Measurements from ENCODE around the gene AOPEP. TPM values are rescaled to one million over a fixed set of nuclear protein-coding genes. Genes with fewer than 3 reads are reported as not detected.

Gene AOPEP
- polyA plus RNA-seq, 1 of the 3 experiments (the other 2 are of a cell fraction) = 54.6 TPM

DNA sequence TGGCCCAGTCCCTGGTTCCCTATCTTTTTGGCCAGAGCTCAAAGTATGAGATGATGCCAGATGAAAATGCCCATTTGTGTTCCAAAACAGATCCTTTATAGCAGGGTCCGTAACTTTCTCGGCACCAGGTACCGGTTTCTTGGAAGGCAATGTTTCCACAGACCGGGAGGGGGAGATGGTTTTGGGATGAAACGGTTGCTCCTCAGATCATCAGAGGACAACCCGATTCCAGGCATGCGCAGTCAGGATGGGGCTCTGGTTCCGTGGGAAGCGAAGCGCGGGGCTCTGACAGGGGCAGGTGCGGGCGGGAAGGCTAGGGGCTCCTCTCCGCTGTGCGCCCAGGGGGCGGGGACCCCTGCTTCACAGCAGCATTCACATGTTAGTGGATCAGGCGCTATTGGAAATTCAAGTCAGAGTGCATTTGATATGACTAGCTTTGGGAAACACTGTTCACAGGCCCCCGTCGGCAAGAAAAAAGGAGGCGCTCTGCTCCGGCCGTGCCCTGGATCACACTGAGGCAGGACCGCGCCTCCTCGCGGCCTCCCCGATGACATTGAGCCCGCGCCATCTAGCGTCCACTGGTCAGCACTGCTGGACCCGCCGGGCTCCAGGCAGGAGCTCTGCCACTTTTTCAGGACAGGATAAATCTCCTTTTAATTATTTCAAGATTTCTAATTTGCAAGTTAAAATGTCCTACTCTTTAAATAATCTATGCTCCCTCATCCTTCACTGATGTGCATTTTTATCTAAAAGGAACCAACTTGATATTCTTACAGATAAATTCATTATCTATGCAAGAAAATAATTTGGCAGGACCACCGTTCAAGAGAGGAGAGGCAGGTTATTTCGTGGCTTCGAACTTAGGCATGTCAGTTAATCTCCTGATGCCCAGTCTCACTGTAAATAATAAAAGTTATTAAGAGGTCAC is 401.0 kb downstream of the AOPEP start:
- POLR2A ChIA-PET = interaction anchor here (0.6 to 1.4 kb wide), 5 partner anchors 24 to 446 kb away, joined by 3 to 4 read pairs (median 3); no protein-coding TSS in a partner anchor
- H4K20me1 ChIP-seq (ENCODE audit: insufficient read depth) = no peaks in the 10 kb centered on the region
- TF ChIP-seq ELF1 (IDR thresholded peaks at IDR 0.05) (no peak), SIN3A (IDR thresholded peaks at IDR 0.05; ENCODE audit: borderline replicate concordance, low read depth, low read length) (0 out of 2 replicates have a peak, but pooled peaks have one; percentile 59), RXRA (IDR thresholded peaks at IDR 0.05; ENCODE audit: borderline replicate concordance, low read depth) (no peak), RCOR1 (IDR thresholded peaks at IDR 0.05; ENCODE audit: low read length) (peak; percentile 53; the same call in 1 of the 2 replicates), RAD21 (IDR thresholded peaks at IDR 0.05; ENCODE audit: low read length) (peak; percentile 88), MEF2A (IDR thresholded peaks at IDR 0.05; ENCODE audit: borderline replicate concordance, low read depth) (no peak), SMC3 (IDR thresholded peaks at IDR 0.05; ENCODE audit: low read depth, low read length) (peak; percentile 84), RFX5 (IDR thresholded peaks at IDR 0.05; ENCODE audit: low read length) (no peak), CHD2 (IDR thresholded peaks at IDR 0.05; ENCODE audit: low read length, partially characterized antibody) (peak; percentile 46)
- TF ChIP-seq, protein P1, sequence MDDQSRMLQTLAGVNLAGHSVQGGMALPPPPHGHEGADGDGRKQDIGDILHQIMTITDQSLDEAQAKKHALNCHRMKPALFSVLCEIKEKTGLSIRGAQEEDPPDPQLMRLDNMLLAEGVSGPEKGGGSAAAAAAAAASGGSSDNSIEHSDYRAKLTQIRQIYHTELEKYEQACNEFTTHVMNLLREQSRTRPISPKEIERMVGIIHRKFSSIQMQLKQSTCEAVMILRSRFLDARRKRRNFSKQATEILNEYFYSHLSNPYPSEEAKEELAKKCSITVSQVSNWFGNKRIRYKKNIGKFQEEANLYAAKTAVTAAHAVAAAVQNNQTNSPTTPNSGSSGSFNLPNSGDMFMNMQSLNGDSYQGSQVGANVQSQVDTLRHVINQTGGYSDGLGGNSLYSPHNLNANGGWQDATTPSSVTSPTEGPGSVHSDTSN (IDR thresholded peaks at IDR 0.05) = no peak
- TF ChIP-seq, protein P2, sequence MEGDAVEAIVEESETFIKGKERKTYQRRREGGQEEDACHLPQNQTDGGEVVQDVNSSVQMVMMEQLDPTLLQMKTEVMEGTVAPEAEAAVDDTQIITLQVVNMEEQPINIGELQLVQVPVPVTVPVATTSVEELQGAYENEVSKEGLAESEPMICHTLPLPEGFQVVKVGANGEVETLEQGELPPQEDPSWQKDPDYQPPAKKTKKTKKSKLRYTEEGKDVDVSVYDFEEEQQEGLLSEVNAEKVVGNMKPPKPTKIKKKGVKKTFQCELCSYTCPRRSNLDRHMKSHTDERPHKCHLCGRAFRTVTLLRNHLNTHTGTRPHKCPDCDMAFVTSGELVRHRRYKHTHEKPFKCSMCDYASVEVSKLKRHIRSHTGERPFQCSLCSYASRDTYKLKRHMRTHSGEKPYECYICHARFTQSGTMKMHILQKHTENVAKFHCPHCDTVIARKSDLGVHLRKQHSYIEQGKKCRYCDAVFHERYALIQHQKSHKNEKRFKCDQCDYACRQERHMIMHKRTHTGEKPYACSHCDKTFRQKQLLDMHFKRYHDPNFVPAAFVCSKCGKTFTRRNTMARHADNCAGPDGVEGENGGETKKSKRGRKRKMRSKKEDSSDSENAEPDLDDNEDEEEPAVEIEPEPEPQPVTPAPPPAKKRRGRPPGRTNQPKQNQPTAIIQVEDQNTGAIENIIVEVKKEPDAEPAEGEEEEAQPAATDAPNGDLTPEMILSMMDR (IDR thresholded peaks at IDR 0.05) = peak; percentile 98
- H3K27me3 ChIP-seq (ENCODE audit: insufficient read depth) = no peaks in the 10 kb centered on the region
- peak overlapping the region in 1 of 2 experiments; percentile 47; a peak in 1 of 4 replicates for H3K4me3 ChIP-seq (ENCODE audit: low read depth in 2 of 2, low read length in 1 of 2)
- H3K9ac ChIP-seq = no peak overlapping the region
- H3K36me3 ChIP-seq (replicated peaks in 1 of 2; ENCODE audit: control insufficient read depth in 1 of 2, insufficient read depth in 2 of 2, low read length in 1 of 2) = no peaks in the 10 kb centered on the region
- 36% methylated on average over 27 of the region's 35 CpGs for WGBS (ENCODE audit: low lambda C conversion rate)
- H3K9me2 ChIP-seq = no peaks in the 10 kb centered on the region
- peaks cover 7% of the 10 kb centered on the region for H3F3A ChIP-seq (replicated peaks; ENCODE audit: insufficient read depth)
- no peaks in the 10 kb centered on the region for H3K79me2 ChIP-seq (ENCODE audit: insufficient read depth)
- H2AFZ ChIP-seq (ENCODE audit: low read depth) = 0 out of 2 replicates have a peak overlapping the region, but pooled peaks have one; percentile 20
- CTCF ChIA-PET = interaction anchor here (0.5 to 12.5 kb wide), 86 partner anchors 10 to 504 kb away, joined by 3 to 229 read pairs (median 4); no protein-coding TSS in a partner anchor
- peak overlapping the region; percentile 41; the same call in 1 of the 2 replicates for H3K4me2 ChIP-seq
- H3K27ac ChIP-seq (ENCODE audit: low read depth in 2 of 2, low read length in 1 of 2) = peak overlapping the region in 1 of 2 experiments; percentile 69; a peak in 1 of 4 replicates
- no peaks in the 10 kb centered on the region for H3K9me3 ChIP-seq
- peaks cover 0 to 74% of the 10 kb centered on the region in 2 experiments; a peak in 2 of 4 replicates for H3K4me1 ChIP-seq (ENCODE audit: control insufficient read depth in 1 of 2, insufficient read depth in 2 of 2, low read depth in 1 of 2, low read length in 1 of 2)
- peak; percentile 84 for DNase-seq

DNA sequence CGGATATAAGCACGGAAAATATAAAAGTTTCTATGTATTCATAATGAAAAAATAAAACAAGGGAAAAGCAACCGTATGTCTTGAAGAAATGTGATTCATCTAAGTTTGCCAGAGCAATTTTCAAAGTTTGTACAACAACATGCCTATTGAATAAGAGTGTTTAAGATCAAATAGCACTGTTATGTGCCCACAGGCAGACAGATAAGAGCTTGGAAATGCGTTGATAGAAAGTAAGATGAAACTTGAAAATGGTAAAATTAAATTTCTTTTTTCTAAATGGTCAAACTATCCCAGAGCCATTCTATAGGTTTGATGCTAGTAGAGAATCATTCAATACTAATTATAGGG is 401.7 kb downstream of the AOPEP start:
- peak in 1 of 2 experiments; percentile 21; a peak in 1 of 4 replicates for TF ChIP-seq EP300 (IDR thresholded peaks at IDR 0.05; ENCODE audit: borderline replicate concordance in 1 of 2, low read depth in 1 of 2, low read length in 1 of 2)
- TF ChIP-seq GATA2 (CRISPR knock-in tag; IDR thresholded peaks at IDR 0.05) = peak; percentile 37; the same call in 1 of the 2 replicates
- TF ChIP-seq RFX5 (IDR thresholded peaks at IDR 0.05; ENCODE audit: low read length) = no peak
- Histone ChIP-seq H3K4me3 (ENCODE audit: low read depth in 2 of 2, low read length in 1 of 2) (no peak overlapping the region), H3F3A (replicated peaks; ENCODE audit: insufficient read depth) (peaks cover 7% of the 10 kb centered on the region), H3K9ac (no peak overlapping the region), H3K79me2 (ENCODE audit: insufficient read depth) (no peaks in the 10 kb centered on the region), H3K4me2 (no peak overlapping the region), H4K20me1 (ENCODE audit: insufficient read depth) (no peaks in the 10 kb centered on the region), H3K36me3 (replicated peaks in 1 of 2; ENCODE audit: control insufficient read depth in 1 of 2, insufficient read depth in 2 of 2, low read length in 1 of 2) (no peaks in the 10 kb centered on the region), H3K27ac (ENCODE audit: low read depth in 2 of 2, low read length in 1 of 2) (peak overlapping the region in 1 of 2 experiments; percentile 69; a peak in 2 of 4 replicates), H3K4me1 (ENCODE audit: control insufficient read depth in 1 of 2, insufficient read depth in 2 of 2, low read depth in 1 of 2, low read length in 1 of 2) (peaks cover under 1 to 80% of the 10 kb centered on the region in 2 experiments; a peak in 3 of 4 replicates), H3K9me2 (no peaks in the 10 kb centered on the region), H2AFZ (ENCODE audit: low read depth) (no peak overlapping the region), H3K27me3 (ENCODE audit: insufficient read depth) (no peaks in the 10 kb centered on the region), H3K9me3 (no peaks in the 10 kb centered on the region)
- WGBS (ENCODE audit: low lambda C conversion rate) = 53% methylated on average over 4 of the region's 4 CpGs
- ChIA-PET CTCF (interaction anchor here (0.5 to 12.5 kb wide), 75 partner anchors 11 to 504 kb away, joined by 3 to 229 read pairs (median 4); no protein-coding TSS in a partner anchor), POLR2A (interaction anchor here (0.6 to 1.0 kb wide), 4 partner anchors 24 to 347 kb away, joined by 3 to 4 read pairs (median 3); no protein-coding TSS in a partner anchor)
- DNase-seq = no peak
